ENCODE data around the gene NLRP3.

- TF ChIP-seq CTCF (IDR thresholded peaks at IDR 0.05 in 4 of 5, conservative IDR thresholded peaks at IDR 0.05 in 1 of 5) (no peak), POLR2A (IDR thresholded peaks at IDR 0.05) (no peak)
Observed at GRCh38 chr1:247400685-247401084, 15.3 kb upstream of the NLRP3 start.
